ENCODE measurements around the gene IMMP2L.

- TF ChIP-seq CTCF (IDR thresholded peaks at IDR 0.05) (no peak), EZH2 (IDR thresholded peaks at IDR 0.05) (no peak), EZH2phosphoT487 (IDR thresholded peaks at IDR 0.05) (no peak)
Measured at GRCh38 chr7:111004310-111004901, 557.9 kb downstream of the IMMP2L start.
